CD4-positive, alpha-beta T cell treated with Interleukin-6 at 100 ng/mL for 8 hours (primary cell): ENCODE measurements around the gene MPHOSPH9.

Experiments
- DNase-seq: peaks from one replicate; pipeline ENCODE4 v3.0.0-alpha.2; 2020; ENCODE audit warnings: mixed read lengths, low spot score

Gene MPHOSPH9

GRCh38 chr12:123232807-123233504, at the start of gene MPHOSPH9, which contains the start of gene MTRFR:
Gene MPHOSPH9 (minus strand): TSS chr12:123233141. CDS start chr12:123230364, 2,777 bp downstream.
Gene MTRFR (plus strand): TSS chr12:123233436. CDS start chr12:123253675, 20,239 bp downstream.
- peak; percentile 100 for DNase-seq

- no peak for DNase-seq
These were observed 49.2 kb upstream of the MPHOSPH9 start for GRCh38 chr12:123282111-123282510.

- DNase-seq = no peak
These were observed 48.0 kb upstream of the MPHOSPH9 start for GRCh38 chr12:123280971-123281370.

GRCh38 chr12:123278101-123278627, 45.2 kb upstream of the MPHOSPH9 start:
- no peak for DNase-seq

GRCh38 chr12:123273166-123273565, 40.2 kb upstream of the MPHOSPH9 start:
- DNase-seq = no peak

- DNase-seq = peak; percentile 63
These were observed 38.2 kb upstream of the MPHOSPH9 start for GRCh38 chr12:123271001-123271668.

- DNase-seq = no peak
These were observed 37.5 kb upstream of the MPHOSPH9 start for GRCh38 chr12:123270214-123271000.

GRCh38 chr12:123269896-123270213, 36.9 kb upstream of the MPHOSPH9 start:
- no peak for DNase-seq

GRCh38 chr12:123269395-123269892, 36.5 kb upstream of the MPHOSPH9 start:
- DNase-seq = no peak

GRCh38 chr12:123268850-123269249, 35.9 kb upstream of the MPHOSPH9 start:
- DNase-seq = no peak

GRCh38 chr12:123267991-123268843, 35.3 kb upstream of the MPHOSPH9 start:
- no peak for DNase-seq

GRCh38 chr12:123267335-123267920, 34.5 kb upstream of the MPHOSPH9 start:
- no peak for DNase-seq

- no peak for DNase-seq
These were observed 33.8 kb upstream of the MPHOSPH9 start for GRCh38 chr12:123266679-123267277.

GRCh38 chr12:123265851-123266678, 33.1 kb upstream of the MPHOSPH9 start:
- no peak for DNase-seq

- DNase-seq = no peak
These were observed 31.7 kb upstream of the MPHOSPH9 start for GRCh38 chr12:123264642-123265041.

GRCh38 chr12:123263196-123263817, 30.4 kb upstream of the MPHOSPH9 start:
- DNase-seq = no peak

- no peak for DNase-seq
These were observed 28.3 kb upstream of the MPHOSPH9 start for GRCh38 chr12:123261196-123261595.

GRCh38 chr12:123260081-123260480, 27.1 kb upstream of the MPHOSPH9 start:
- no peak for DNase-seq

GRCh38 chr12:123258593-123258992, 25.7 kb upstream of the MPHOSPH9 start:
- no peak for DNase-seq
